Smooth muscle cell of bladder (primary cell): ENCODE measurements around the gene RFFL. TPM values are rescaled to one million over a fixed set of nuclear protein-coding genes. Genes with fewer than 3 reads are reported as not detected.

Experiments used
- total RNA-seq: library from RNA; depleted of rRNA; stranded (reverse); fragments of >200 nt; gene quantifications from 2 replicates; pipeline ENCODE4 v1.2.3, GENCODE V29; 2014

RFFL gene, protein sequence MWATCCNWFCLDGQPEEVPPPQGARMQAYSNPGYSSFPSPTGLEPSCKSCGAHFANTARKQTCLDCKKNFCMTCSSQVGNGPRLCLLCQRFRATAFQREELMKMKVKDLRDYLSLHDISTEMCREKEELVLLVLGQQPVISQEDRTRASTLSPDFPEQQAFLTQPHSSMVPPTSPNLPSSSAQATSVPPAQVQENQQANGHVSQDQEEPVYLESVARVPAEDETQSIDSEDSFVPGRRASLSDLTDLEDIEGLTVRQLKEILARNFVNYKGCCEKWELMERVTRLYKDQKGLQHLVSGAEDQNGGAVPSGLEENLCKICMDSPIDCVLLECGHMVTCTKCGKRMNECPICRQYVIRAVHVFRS
- total RNA-seq, result 5.9 and 6.1 TPM in 2 replicates

DNA sequence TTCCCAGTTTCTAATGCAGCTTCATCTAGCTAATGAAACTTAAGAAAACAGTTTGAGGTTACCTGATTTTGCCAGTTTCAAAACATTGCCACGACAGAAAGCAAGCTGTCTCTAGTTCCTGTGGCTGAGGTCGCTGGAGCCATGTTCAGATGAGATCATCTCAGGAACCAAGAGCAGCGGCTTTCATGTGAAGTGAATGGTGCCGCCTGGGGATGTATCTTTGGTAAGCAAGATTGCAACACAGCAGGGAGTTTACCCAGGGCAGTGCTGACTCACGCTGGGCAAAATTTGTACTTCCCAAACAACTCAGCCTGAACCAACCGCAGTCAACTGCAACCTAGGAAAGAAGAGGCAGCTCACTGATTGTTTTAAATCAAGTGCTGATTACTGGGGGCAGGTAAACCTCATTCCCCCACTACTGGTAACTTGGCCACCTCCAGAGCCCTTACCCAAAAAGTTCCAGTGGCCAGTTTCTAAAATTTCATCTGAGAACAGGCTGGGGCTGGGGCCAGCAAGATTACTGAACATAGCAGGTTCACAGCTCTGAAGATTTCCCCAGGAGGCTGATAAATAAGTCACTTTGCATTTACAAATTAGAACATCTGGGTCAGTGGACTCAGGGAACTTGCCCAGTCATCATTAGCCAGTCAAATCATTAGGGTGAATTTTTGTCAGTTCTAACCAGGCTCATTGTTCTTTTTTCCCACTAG lies at the start of gene RFFL:
RFFL (minus strand) TSS at position 194 of the 710 bp plus-strand sequence. CDS start 37,154 bp downstream, outside the sequence.

GRCh38 chr17:34980353-34980680 lies 83.2 kb downstream of the RFFL start, which contains the start of gene LIG3:
Gene LIG3, plus strand, starts transcription at chr17:34980512. Its CDS starts 2,494 bp downstream, at chr17:34983006.

DNA sequence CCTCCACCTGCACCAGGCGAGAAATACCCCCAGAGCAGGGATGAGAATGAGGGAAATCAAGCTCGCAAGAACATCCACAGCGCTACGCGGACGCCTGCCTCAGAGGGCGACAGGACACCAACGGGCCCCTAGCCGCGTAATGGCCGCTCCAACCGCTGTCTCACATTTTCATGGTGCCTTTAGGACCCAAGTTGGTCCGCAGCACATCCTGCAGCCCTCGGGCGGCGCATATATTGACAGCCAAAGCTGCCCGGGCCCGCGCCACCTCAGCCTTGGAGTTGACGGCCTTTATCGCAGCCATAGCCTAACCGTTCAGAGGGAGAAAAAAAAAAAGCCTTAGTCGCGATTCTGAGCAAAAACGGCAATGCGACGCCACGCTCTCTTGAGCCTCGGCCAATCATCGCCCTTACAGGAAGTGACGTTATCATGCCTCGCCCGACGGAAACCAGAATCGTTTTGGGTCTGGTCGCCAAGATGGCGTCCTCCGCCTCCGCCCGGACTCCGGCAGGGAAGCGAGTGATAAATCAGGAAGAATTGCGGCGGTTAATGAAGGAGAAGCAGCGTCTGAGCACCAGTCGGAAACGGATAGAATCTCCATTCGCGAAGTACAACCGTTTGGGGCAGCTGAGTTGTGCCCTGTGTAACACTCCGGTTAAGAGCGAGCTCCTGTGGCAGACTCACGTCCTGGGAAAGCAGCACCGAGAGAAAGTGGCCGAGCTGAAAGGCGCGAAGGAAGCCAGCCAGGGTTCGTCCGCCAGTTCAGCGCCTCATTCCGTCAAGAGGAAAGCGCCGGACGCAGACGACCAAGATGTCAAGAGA lies 102.2 kb downstream of the RFFL start, which contains the start of the genes CCT6B and ZNF830:
CCT6B (minus strand) TSS at position 368 of the 819 bp plus-strand sequence; CDS start at position 301, 67 bp downstream.
ZNF830 (plus strand) TSS at position 448 of the 819 bp plus-strand sequence; CDS start at position 475, 27 bp downstream.

Other genes starting within 250 kb of the RFFL start
- 1.8 and 3.0 TPM in 2 replicates for gene CCT6B, start 102.2 kb downstream of the RFFL start, total RNA-seq
- 11.8 and 16.2 TPM in 2 replicates for gene ZNF830, start 102.2 kb downstream of the RFFL start, total RNA-seq
- 28.3 and 34.0 TPM in 2 replicates for gene LIG3, start 83.2 kb downstream of the RFFL start, total RNA-seq
- gene RAD51D, start 56.2 kb upstream of the RFFL start, total RNA-seq, result 6.4 and 8.2 TPM in 2 replicates
- gene FNDC8, start 57.9 kb upstream of the RFFL start, total RNA-seq, result not detected in 2 replicates
- 14.6 and 15.9 TPM in 2 replicates for gene NLE1, start 78.6 kb upstream of the RFFL start, total RNA-seq
- not detected in 2 replicates for gene UNC45B, start 84.1 kb upstream of the RFFL start, total RNA-seq
- not detected in 2 replicates for gene SLC35G3, start 130.7 kb upstream of the RFFL start, total RNA-seq
- gene SLFN5, start 179.4 kb upstream of the RFFL start, total RNA-seq, result 61.7 and 67.7 TPM in 2 replicates